ENCODE data around the gene PIGU. TPM values are rescaled to one million over a fixed set of nuclear protein-coding genes. Genes with fewer than 3 reads are reported as not detected.

PIGU gene
- total RNA-seq, 1 experiment from 2014 or later = 25.1 TPM

DNA sequence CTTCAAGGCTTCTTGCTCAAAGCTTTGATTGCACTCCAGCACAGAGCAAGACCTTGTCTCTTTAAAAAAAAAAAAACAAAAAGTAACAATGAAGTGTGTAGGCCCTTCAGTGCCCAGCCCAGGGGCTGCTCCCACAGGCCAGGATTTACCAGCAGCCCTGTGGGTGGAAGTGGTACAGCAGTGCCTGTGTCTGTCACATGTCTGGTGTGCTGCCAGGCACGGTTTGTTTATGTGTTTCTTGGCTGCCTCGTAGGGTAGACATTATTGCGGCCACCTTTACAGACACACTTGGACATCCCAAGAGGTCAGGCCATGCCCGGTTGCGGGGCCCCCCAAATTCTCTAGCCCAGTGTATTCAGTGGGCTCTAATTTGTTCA lies 148.0 kb downstream of the PIGU start:
- H3K36me3 ChIP-seq (ENCODE audit: control insufficient read depth in 1 of 2, insufficient read depth in 2 of 2, low read length in 2 of 2) = peaks cover 11 to 47% of the 10 kb centered on the region in 2 experiments
- CTCF ChIA-PET = no interaction called here
- no peaks in the 10 kb centered on the region for H3K27me3 ChIP-seq (ENCODE audit: insufficient read depth, low read length)
- no peak overlapping the region for H2AFZ ChIP-seq (ENCODE audit: low read depth, low read length, poor library complexity, severe bottlenecking)
- intact Hi-C loops (cut with micrococcal nuclease) = no loop called here
- no peaks in the 10 kb centered on the region; the same call in 1 of the 2 replicates for H4K20me1 ChIP-seq (ENCODE audit: insufficient read depth)
- no peak overlapping the region for H3K27ac ChIP-seq (ENCODE audit: low read depth, low read length)
- ATAC-seq (no peak), DNase-seq (ENCODE audit: low read depth, low spot score) (no peak)
- no peaks in the 10 kb centered on the region for H3K9me2 ChIP-seq (ENCODE audit: insufficient read depth)
- peaks cover 26 to 31% of the 10 kb centered on the region in 2 experiments for H3K4me1 ChIP-seq (ENCODE audit: control insufficient read depth in 1 of 2, insufficient read depth in 2 of 2, low read length in 2 of 2)
- TF ChIP-seq, protein P1, sequence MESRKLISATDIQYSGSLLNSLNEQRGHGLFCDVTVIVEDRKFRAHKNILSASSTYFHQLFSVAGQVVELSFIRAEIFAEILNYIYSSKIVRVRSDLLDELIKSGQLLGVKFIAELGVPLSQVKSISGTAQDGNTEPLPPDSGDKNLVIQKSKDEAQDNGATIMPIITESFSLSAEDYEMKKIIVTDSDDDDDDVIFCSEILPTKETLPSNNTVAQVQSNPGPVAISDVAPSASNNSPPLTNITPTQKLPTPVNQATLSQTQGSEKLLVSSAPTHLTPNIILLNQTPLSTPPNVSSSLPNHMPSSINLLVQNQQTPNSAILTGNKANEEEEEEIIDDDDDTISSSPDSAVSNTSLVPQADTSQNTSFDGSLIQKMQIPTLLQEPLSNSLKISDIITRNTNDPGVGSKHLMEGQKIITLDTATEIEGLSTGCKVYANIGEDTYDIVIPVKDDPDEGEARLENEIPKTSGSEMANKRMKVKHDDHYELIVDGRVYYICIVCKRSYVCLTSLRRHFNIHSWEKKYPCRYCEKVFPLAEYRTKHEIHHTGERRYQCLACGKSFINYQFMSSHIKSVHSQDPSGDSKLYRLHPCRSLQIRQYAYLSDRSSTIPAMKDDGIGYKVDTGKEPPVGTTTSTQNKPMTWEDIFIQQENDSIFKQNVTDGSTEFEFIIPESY (IDR thresholded peaks at IDR 0.05; ENCODE audit: extremely low read depth, insufficient replicate concordance, low read length) = no peak
- no peak overlapping the region for H3K9ac ChIP-seq (ENCODE audit: low read length)
- no peaks in the 10 kb centered on the region for H3K9me3 ChIP-seq (ENCODE audit: control insufficient read depth in 1 of 2, insufficient read depth in 1 of 2, low read depth in 1 of 2, low read length in 2 of 2)
- no TSS peak for BruUV-seq (replicated peaks)
- H3K79me2 ChIP-seq (ENCODE audit: insufficient read depth, low read length) = peaks cover 41% of the 10 kb centered on the region
- POLR2A ChIA-PET = no interaction called here
- no peak overlapping the region for H3K4me2 ChIP-seq (ENCODE audit: low read length)
- RAD21 ChIA-PET (ENCODE audit: low non-redundant PET in 1 of 2, low total read pairs in 2 of 2, uncharacterized antibody in 2 of 2, unreplicated experiment in 2 of 2) = no interaction called here
- H3K4me3 ChIP-seq (replicated peaks in 1 of 2; ENCODE audit: low read depth in 1 of 2, low read length in 2 of 2) = no peak overlapping the region

DNA sequence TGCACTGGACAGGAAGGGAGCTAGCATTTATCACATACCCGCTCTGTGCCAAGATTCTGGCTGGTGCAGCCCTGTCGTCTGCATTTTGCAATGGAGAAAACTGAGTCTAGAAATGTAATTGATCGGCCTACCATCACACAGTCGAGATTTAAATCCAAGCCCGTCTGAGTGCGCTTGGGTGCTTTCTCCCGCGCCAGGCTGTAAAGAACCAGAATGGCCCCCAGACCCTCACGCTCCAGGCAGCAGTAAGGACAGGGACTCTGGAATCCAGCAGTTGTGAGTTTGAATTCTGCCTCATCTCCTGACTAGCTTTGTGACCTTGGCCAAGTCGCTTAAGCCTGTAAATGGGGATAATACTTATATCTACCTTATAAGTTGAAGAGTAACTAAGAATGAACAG lies 149.9 kb downstream of the PIGU start:
- TF ChIP-seq EZH2phosphoT487 (IDR thresholded peaks at IDR 0.05; ENCODE audit: borderline replicate concordance) (no peak), TCF7L2 (IDR thresholded peaks at IDR 0.05; ENCODE audit: borderline replicate concordance, extremely low read depth, insufficient read depth, insufficient read length) (no peak), CEBPB (IDR thresholded peaks at IDR 0.05; ENCODE audit: low read depth) (no peak), ZNF274 (IDR thresholded peaks at IDR 0.05; ENCODE audit: low read depth, low read length) (no peak), FOSL1 (IDR thresholded peaks at IDR 0.05; ENCODE audit: low read depth) (no peak)
- TF ChIP-seq, protein P2, sequence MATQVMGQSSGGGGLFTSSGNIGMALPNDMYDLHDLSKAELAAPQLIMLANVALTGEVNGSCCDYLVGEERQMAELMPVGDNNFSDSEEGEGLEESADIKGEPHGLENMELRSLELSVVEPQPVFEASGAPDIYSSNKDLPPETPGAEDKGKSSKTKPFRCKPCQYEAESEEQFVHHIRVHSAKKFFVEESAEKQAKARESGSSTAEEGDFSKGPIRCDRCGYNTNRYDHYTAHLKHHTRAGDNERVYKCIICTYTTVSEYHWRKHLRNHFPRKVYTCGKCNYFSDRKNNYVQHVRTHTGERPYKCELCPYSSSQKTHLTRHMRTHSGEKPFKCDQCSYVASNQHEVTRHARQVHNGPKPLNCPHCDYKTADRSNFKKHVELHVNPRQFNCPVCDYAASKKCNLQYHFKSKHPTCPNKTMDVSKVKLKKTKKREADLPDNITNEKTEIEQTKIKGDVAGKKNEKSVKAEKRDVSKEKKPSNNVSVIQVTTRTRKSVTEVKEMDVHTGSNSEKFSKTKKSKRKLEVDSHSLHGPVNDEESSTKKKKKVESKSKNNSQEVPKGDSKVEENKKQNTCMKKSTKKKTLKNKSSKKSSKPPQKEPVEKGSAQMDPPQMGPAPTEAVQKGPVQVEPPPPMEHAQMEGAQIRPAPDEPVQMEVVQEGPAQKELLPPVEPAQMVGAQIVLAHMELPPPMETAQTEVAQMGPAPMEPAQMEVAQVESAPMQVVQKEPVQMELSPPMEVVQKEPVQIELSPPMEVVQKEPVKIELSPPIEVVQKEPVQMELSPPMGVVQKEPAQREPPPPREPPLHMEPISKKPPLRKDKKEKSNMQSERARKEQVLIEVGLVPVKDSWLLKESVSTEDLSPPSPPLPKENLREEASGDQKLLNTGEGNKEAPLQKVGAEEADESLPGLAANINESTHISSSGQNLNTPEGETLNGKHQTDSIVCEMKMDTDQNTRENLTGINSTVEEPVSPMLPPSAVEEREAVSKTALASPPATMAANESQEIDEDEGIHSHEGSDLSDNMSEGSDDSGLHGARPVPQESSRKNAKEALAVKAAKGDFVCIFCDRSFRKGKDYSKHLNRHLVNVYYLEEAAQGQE (IDR thresholded peaks at IDR 0.05; ENCODE audit: low read depth) = no peak
- TF ChIP-seq, protein P1 (IDR thresholded peaks at IDR 0.05; ENCODE audit: extremely low read depth, insufficient replicate concordance, low read length) = no peak
- intact Hi-C loops (cut with micrococcal nuclease) = no loop called here
- ChIA-PET POLR2A (no interaction called here), CTCF (interaction anchor here (6.0 kb wide), 1 partner anchor 214 kb away, joined by 127 read pairs; no protein-coding TSS in a partner anchor), RAD21 (ENCODE audit: low non-redundant PET in 1 of 2, low total read pairs in 2 of 2, uncharacterized antibody in 2 of 2, unreplicated experiment in 2 of 2) (interaction anchor here in 1 of 2 experiments (0.8 kb wide), 1 partner anchor 214 kb away, joined by 3 read pairs; no protein-coding TSS in a partner anchor)
- Histone ChIP-seq H3K9me2 (ENCODE audit: insufficient read depth) (no peaks in the 10 kb centered on the region), H3K9ac (ENCODE audit: low read length) (peak overlapping the region; percentile 59), H2AFZ (ENCODE audit: low read depth, low read length, poor library complexity, severe bottlenecking) (no peak overlapping the region), H3K36me3 (ENCODE audit: control insufficient read depth in 1 of 2, insufficient read depth in 2 of 2, low read length in 2 of 2) (peaks cover 10 to 36% of the 10 kb centered on the region in 2 experiments), H3K4me2 (ENCODE audit: low read length) (peak overlapping the region; percentile 73), H4K20me1 (ENCODE audit: insufficient read depth) (no peaks in the 10 kb centered on the region; the same call in 1 of the 2 replicates), H3K9me3 (ENCODE audit: control insufficient read depth in 1 of 2, insufficient read depth in 1 of 2, low read depth in 1 of 2, low read length in 2 of 2) (no peaks in the 10 kb centered on the region), H3K27me3 (ENCODE audit: insufficient read depth, low read length) (no peaks in the 10 kb centered on the region), H3K4me1 (ENCODE audit: control insufficient read depth in 1 of 2, insufficient read depth in 2 of 2, low read length in 2 of 2) (peaks cover 30 to 44% of the 10 kb centered on the region in 2 experiments), H3K27ac (ENCODE audit: low read depth, low read length) (peak overlapping the region; percentile 78), H3K4me3 (replicated peaks in 1 of 2; ENCODE audit: low read depth in 1 of 2, low read length in 2 of 2) (no peak overlapping the region), H3K79me2 (ENCODE audit: insufficient read depth, low read length) (peaks cover 56% of the 10 kb centered on the region)
- no TSS peak for BruUV-seq (replicated peaks)
- no peak for ATAC-seq
- no peak for DNase-seq (ENCODE audit: low read depth, low spot score)
